HUES48 (cell line): ENCODE measurements around the gene APOBEC2.

Experiments used
- H3K27ac ChIP-seq: one replicate; pipeline ENCODE4 v1.7.0; 2013; ENCODE audit warnings: low read depth, low read length, inconsistent platforms
- H3K27me3 ChIP-seq: 2 replicates; pipeline ENCODE4 v1.6.1; 2013; ENCODE audit warnings: mild to moderate bottlenecking, low read length; ENCODE audit not compliant: control insufficient read depth, insufficient read depth
- H3K36me3 ChIP-seq: 2 replicates; pipeline ENCODE4 v1.6.1; 2013; ENCODE audit warnings: low read length; ENCODE audit not compliant: control insufficient read depth, insufficient read depth
- H3K4me1 ChIP-seq: 2 replicates; pipeline ENCODE4 v1.6.1; 2013; ENCODE audit warnings: mild to moderate bottlenecking, low read length; ENCODE audit not compliant: control insufficient read depth, insufficient read depth
- H3K4me3 ChIP-seq: 2 replicates; pipeline ENCODE4 v1.5.1; 2013; ENCODE audit warnings: mild to moderate bottlenecking, low read depth, low read length
- H3K9ac ChIP-seq: 2 replicates; pipeline ENCODE4 v1.6.1; 2013; ENCODE audit warnings: mild to moderate bottlenecking, low read depth, low read length, moderate library complexity
- H3K9me3 ChIP-seq: 2 replicates; pipeline ENCODE4 v1.6.1; 2013; ENCODE audit warnings: low read length; ENCODE audit not compliant: control insufficient read depth, insufficient read depth

Gene APOBEC2

GRCh38 chr6:41090841-41091761, 38.1 kb downstream of the APOBEC2 start:
- Histone ChIP-seq H3K27ac (no peak overlapping the region), H3K4me1 (no peaks in the 10 kb centered on the region), H3K27me3 (no peaks in the 10 kb centered on the region), H3K36me3 (peaks cover 94% of the 10 kb centered on the region), H3K4me3 (no peak overlapping the region), H3K9me3 (no peaks in the 10 kb centered on the region), H3K9ac (no peak overlapping the region)

GRCh38 chr6:41092421-41093140, 39.6 kb downstream of the APOBEC2 start:
- H3K36me3 ChIP-seq, result peaks cover 94% of the 10 kb centered on the region
- no peaks in the 10 kb centered on the region for H3K27me3 ChIP-seq
- H3K9me3 ChIP-seq, result no peaks in the 10 kb centered on the region
- H3K4me1 ChIP-seq, result no peaks in the 10 kb centered on the region
- no peak overlapping the region for H3K27ac ChIP-seq
- H3K4me3 ChIP-seq, result no peak overlapping the region
- H3K9ac ChIP-seq, result no peak overlapping the region

GRCh38 chr6:41093729-41094128, 40.7 kb downstream of the APOBEC2 start:
- peaks cover 97% of the 10 kb centered on the region for H3K36me3 ChIP-seq

GRCh38 chr6:41097467-41098090, 44.6 kb downstream of the APOBEC2 start:
- Histone ChIP-seq H3K4me1 (no peaks in the 10 kb centered on the region), H3K27me3 (no peaks in the 10 kb centered on the region), H3K36me3 (peaks cover 86% of the 10 kb centered on the region), H3K9ac (no peak overlapping the region), H3K27ac (no peak overlapping the region), H3K4me3 (no peak overlapping the region), H3K9me3 (no peaks in the 10 kb centered on the region)

More at GRCh38 chr6:41093729-41094128, 40.7 kb downstream of the APOBEC2 start:
- H3K4me1 ChIP-seq, result no peaks in the 10 kb centered on the region
- no peak overlapping the region for H3K27ac ChIP-seq
- no peak overlapping the region for H3K4me3 ChIP-seq
- H3K9ac ChIP-seq, result no peak overlapping the region
- no peaks in the 10 kb centered on the region for H3K27me3 ChIP-seq
- H3K9me3 ChIP-seq, result no peaks in the 10 kb centered on the region

GRCh38 chr6:41098366-41098765, 45.4 kb downstream of the APOBEC2 start:
- Histone ChIP-seq H3K9me3 (no peaks in the 10 kb centered on the region), H3K27ac (no peak overlapping the region), H3K4me3 (no peak overlapping the region), H3K9ac (no peak overlapping the region), H3K4me1 (no peaks in the 10 kb centered on the region), H3K27me3 (no peaks in the 10 kb centered on the region), H3K36me3 (peaks cover 78% of the 10 kb centered on the region)

- H3K4me1 ChIP-seq, result no peaks in the 10 kb centered on the region
- peaks cover 53% of the 10 kb centered on the region for H3K36me3 ChIP-seq
- no peaks in the 10 kb centered on the region for H3K27me3 ChIP-seq
- H3K4me3 ChIP-seq, result no peak overlapping the region
- no peak overlapping the region for H3K9ac ChIP-seq
- no peaks in the 10 kb centered on the region for H3K9me3 ChIP-seq
- H3K27ac ChIP-seq, result no peak overlapping the region
Observed at GRCh38 chr6:41100871-41101287, 47.9 kb downstream of the APOBEC2 start.

GRCh38 chr6:41103847-41104246, 50.8 kb downstream of the APOBEC2 start:
- H3K9me3 ChIP-seq, result no peaks in the 10 kb centered on the region
- no peaks in the 10 kb centered on the region for H3K4me1 ChIP-seq
- peaks cover 23% of the 10 kb centered on the region for H3K36me3 ChIP-seq

GRCh38 chr6:41111017-41111416, 58.0 kb downstream of the APOBEC2 start:
- no peaks in the 10 kb centered on the region for H3K27me3 ChIP-seq
- no peaks in the 10 kb centered on the region for H3K9me3 ChIP-seq
- H3K4me1 ChIP-seq, result no peaks in the 10 kb centered on the region
- no peak overlapping the region for H3K27ac ChIP-seq
- H3K36me3 ChIP-seq, result no peaks in the 10 kb centered on the region
- H3K9ac ChIP-seq, result no peak overlapping the region
- H3K4me3 ChIP-seq, result no peak overlapping the region

More at GRCh38 chr6:41103847-41104246, 50.8 kb downstream of the APOBEC2 start:
- H3K27ac ChIP-seq, result no peak overlapping the region
- no peaks in the 10 kb centered on the region for H3K27me3 ChIP-seq
- H3K4me3 ChIP-seq, result no peak overlapping the region
- H3K9ac ChIP-seq, result no peak overlapping the region
